Inferior parietal cortex (tissue), 1 donor: ENCODE measurements around the gene PCDHGC3.
A peak's percentile ranks its signal among the peaks of the same experiment; 100 is the strongest.
"Not testable (repeated sequence)": the region's sequence is repeated elsewhere in the genome, so short reads cannot be mapped to it uniquely, and the experiment has no call there.

Experiments
- DNase-seq: peaks from one replicate; pipeline ENCODE4 v3.0.0-alpha.2; 2016; ENCODE audit errors: extremely low spot score

The PCDHGC3 gene

DNA sequence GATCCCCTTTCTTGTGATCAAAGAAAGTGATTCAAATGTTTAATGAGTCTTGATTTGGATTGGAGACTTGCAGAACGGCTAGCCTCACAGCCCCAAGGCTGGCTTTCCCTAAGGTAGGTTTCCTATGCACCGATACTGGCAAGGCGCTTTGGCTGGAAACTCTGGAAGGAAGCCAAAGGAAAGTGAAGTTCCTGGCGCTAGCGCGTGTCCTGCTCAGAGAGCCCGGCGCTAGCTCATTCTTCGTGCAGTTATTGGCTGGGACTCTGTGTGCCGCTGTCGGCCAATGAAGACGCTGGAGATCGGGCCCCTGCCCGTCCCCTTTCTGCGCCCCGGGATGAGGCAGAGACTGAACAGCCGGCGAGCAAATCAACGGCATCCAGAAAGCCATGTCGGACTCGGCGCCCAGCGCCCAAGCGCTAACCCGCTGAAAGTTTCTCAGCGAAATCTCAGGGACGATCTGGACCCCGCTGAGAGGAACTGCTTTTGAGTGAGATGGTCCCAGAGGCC, at the start of gene PCDHGC3:
PCDHGC3 (plus strand) TSS at position 342 of the 507 bp plus-strand sequence; CDS start at position 493, 151 bp downstream.
- DNase-seq = peak; percentile 81

DNA sequence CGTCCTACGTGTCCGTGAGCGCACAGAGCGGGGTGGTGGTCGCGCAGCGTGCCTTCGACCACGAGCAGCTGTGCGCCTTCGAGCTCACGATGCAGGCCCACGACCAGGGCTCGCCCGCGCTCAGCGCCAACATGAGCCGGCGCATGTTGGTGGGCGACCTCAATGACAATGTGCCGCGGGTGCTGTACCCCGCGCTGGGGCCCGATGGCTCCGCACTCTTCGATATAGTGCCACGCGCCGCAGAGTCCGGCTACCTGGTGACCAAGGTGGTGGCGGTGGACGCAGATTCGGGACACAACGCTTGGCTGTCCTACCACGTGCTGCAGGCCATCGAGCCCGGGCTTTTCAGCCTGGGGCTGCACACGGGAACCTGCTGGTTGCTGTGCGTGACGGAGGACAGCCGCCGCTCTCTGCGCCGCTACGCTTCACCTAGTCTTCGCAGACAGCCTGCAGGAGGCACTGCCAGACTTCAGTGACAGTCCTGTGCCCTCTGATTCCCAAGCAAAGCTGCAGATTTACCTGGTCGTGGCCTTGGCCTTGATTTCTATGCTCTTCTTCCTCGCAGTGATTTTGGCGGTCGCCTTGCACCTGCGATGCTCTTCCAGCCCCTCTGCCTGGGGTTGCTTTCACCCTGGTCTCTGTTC, 47.9 kb upstream of the PCDHGC3 start:
- no peak for DNase-seq

DNA sequence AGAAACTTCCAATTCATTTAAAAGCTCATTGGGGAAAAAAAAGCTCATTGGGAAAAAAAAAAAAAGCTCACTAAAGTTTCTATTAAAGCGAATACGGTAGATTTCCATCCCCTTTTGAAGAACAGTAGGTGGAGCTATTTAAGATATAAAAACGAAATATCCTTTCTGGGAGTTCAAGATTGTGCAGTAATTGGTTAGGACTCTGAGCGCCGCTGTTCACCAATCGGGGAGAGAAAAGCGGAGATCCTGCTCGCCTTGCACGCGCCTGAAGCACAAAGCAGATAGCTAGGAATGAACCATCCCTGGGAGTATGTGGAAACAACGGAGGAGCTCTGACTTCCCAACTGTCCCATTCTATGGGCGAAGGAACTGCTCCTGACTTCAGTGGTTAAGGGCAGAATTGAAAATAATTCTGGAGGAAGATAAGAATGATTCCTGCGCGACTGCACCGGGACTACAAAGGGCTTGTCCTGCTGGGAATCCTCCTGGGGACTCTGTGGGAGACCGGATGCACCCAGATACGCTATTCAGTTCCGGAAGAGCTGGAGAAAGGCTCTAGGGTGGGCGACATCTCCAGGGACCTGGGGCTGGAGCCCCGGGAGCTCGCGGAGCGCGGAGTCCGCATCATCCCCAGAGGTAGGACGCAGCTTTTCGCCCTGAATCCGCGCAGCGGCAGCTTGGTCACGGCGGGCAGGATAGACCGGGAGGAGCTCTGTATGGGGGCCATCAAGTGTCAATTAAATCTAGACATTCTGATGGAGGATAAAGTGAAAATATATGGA, 45.2 kb upstream of the PCDHGC3 start, which contains the start of gene PCDHGA12:
PCDHGA12 (plus strand) TSS at position 176 of the 782 bp plus-strand sequence; CDS start at position 429, 253 bp downstream.
- DNase-seq = no peak

DNA sequence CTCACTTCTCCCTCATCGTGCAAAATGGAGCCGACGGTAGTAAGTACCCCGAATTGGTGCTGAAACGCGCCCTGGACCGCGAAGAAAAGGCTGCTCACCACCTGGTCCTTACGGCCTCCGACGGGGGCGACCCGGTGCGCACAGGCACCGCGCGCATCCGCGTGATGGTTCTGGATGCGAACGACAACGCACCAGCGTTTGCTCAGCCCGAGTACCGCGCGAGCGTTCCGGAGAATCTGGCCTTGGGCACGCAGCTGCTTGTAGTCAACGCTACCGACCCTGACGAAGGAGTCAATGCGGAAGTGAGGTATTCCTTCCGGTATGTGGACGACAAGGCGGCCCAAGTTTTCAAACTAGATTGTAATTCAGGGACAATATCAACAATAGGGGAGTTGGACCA, 44.5 kb upstream of the PCDHGC3 start:
- DNase-seq = no peak

DNA sequence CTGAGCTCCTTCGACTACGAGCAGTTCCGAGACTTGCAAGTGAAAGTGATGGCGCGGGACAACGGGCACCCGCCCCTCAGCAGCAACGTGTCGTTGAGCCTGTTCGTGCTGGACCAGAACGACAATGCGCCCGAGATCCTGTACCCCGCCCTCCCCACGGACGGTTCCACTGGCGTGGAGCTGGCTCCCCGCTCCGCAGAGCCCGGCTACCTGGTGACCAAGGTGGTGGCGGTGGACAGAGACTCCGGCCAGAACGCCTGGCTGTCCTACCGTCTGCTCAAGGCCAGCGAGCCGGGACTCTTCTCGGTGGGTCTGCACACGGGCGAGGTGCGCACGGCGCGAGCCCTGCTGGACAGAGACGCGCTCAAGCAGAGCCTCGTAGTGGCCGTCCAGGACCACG, 43.5 kb upstream of the PCDHGC3 start:
- DNase-seq = not testable (repeated sequence)

DNA sequence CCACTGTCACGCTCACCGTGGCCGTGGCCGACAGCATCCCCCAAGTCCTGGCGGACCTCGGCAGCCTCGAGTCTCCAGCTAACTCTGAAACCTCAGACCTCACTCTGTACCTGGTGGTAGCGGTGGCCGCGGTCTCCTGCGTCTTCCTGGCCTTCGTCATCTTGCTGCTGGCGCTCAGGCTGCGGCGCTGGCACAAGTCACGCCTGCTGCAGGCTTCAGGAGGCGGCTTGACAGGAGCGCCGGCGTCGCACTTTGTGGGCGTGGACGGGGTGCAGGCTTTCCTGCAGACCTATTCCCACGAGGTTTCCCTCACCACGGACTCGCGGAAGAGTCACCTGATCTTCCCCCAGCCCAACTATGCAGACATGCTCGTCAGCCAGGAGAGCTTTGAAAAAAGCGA, 43.0 kb upstream of the PCDHGC3 start:
- not testable (repeated sequence) for DNase-seq

DNA sequence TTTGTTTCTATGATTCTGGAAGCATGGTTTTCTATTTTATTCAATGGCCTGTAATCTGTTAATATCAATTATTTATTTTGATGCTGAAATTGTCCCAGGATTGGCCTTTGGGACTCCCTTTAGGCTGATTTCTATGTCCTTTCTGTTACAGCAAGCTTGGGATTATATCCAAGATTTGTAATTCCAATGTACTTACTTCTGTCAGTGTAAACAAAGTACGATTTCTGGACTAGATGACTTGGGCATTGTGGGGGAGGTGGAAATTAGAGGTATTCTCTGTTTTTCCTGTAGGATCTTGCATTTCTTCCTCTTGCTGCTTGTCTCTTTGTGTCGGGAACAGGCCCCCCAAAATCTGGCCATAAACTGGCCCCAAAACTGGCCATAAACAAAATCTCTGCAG, 41.8 kb upstream of the PCDHGC3 start:
- DNase-seq = no peak

DNA sequence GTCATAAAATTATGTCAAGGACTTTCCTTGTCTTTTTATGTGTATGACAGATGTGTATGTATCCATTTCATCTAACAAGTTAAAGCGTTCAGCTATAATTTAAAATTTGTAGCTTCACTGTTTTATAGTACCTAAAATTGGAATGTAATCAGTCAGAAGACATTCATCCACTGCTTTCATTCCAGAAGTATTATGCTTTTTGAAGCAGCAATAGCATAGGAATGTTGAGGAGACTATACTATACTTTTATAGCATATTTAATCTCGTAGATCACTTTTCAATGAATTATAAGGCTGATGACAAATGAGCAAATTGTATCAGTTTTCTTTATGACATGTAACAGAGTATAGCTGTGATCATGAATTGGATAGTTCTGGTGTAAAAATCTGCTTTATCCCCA, 38.5 kb upstream of the PCDHGC3 start:
- DNase-seq = no peak

DNA sequence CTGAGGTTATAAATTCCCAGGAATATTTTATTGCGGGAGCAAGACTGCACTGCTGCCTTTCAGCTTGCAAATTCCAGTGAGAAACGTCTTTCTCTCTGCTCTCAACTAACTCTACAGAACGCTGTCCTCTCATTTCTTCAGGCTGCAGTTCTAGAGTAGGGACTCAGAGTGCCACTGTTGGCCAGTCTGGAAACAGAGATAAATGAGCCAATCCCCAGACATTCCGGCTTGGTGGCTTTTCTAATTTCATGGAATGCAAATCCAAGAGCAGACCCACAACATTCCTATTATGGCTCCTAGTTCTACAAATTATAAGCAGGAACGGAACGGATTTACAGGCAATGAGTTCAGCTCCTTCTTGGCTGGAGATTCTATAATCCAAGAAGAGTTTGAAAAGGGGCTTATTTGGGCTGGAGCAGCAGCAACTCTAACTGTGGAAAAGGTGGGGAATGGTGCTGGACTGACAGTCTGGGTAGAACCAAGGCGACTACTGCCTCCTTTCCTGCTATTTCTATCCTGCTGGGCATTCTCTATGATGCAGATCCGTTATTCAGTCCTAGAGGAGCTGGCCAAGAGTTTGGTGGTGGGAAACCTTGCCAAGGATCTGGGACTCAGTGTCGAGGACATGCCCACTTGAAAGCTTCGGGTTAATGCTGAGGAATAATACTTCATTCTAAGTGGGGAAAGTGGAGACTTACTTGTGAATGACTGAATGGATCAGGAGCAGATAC, 36.2 kb upstream of the PCDHGC3 start:
- DNase-seq = no peak

DNA sequence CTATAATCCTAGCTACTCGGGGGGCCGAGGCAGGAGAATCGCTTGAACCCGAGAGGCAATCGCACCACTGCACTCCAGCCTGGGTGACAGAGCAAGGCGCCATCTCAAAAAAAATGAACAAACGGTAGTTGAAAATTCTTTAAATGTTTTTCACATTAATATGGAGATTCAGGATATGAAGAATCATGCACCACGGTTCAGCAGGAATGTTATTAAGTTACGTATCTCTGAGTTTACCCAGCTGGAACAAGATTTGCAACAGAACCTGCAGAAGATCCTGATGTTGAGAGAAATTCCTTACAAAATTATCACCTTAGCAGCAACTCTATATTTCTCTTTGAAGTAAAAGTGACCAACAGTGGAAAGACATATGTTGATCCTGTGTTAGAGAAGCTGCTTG, 35.4 kb upstream of the PCDHGC3 start:
- no peak for DNase-seq

DNA sequence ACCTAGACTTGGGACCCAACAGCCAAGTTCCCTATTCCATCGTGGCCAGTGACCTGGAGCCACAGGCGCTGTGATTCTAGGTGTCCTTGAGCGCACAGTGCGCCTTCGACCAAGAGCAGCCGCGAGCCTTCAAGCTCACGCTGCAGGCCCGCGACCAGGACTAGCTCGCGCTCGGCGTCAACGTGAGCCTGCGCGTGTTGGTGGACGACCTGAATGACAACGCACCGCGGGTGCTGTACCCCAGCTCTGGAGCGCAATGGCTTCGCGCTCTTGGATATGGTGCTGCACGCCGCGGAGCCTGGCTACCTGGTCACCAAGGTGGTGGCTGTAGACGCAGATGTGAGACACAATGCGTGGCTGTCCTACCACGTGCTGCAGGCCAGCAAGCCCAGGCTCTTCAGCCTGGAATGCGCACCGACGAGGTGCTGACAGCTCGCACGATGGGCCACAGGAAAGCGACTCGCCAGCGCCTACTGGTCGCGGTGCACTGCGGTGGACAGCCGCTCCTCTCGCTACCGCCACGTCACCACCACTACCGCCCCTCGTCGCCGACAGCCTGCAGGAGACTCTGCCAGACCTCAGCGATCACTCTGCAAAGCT, 34.1 kb upstream of the PCDHGC3 start:
- no peak for DNase-seq

DNA sequence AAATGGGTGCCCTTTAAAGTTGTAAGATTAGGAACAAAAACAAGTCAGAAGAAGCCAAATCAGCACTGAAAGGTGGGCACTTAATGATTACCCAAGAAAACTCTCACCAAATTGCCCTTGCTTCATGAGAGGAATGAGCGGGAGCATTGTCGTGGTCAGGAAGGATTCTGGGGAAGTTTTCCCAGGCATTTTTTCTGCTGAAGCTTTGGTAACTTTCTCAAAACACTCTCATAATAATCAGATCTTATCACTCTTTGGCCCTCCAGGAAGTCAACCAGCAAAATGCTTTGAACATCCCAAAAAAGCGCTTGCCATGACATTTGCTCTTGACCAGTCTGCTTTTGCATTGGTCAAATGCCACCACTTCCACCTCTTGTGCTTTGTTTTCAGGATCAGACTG, 10.4 kb upstream of the PCDHGC3 start:
- DNase-seq = no peak

DNA sequence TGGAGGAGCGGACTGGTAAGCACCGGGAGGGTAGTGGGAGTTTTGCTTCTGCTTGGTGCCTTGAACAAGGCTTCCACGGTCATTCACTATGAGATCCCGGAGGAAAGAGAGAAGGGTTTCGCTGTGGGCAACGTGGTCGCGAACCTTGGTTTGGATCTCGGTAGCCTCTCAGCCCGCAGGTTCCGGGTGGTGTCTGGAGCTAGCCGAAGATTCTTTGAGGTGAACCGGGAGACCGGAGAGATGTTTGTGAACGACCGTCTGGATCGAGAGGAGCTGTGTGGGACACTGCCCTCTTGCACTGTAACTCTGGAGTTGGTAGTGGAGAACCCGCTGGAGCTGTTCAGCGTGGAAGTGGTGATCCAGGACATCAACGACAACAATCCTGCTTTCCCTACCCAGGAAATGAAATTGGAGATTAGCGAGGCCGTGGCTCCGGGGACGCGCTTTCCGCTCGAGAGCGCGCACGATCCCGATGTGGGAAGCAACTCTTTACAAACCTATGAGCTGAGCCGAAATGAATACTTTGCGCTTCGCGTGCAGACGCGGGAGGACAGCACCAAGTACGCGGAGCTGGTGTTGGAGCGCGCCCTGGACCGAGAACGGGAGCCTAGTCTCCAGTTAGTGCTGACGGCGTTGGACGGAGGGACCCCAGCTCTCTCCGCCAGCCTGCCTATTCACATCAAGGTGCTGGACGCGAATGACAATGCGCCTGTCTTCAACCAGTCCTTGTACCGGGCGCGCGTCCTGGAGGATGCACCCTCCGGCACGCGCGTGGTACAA, 556 bp downstream of the PCDHGC3 start:
- DNase-seq = no peak

DNA sequence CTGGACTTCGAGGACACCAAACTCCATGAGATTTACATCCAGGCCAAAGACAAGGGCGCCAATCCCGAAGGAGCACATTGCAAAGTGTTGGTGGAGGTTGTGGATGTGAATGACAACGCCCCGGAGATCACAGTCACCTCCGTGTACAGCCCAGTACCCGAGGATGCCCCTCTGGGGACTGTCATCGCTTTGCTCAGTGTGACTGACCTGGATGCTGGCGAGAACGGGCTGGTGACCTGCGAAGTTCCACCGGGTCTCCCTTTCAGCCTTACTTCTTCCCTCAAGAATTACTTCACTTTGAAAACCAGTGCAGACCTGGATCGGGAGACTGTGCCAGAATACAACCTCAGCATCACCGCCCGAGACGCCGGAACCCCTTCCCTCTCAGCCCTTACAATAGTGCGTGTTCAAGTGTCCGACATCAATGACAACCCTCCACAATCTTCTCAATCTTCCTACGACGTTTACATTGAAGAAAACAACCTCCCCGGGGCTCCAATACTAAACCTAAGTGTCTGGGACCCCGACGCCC, 1.3 kb downstream of the PCDHGC3 start:
- DNase-seq = no peak

DNA sequence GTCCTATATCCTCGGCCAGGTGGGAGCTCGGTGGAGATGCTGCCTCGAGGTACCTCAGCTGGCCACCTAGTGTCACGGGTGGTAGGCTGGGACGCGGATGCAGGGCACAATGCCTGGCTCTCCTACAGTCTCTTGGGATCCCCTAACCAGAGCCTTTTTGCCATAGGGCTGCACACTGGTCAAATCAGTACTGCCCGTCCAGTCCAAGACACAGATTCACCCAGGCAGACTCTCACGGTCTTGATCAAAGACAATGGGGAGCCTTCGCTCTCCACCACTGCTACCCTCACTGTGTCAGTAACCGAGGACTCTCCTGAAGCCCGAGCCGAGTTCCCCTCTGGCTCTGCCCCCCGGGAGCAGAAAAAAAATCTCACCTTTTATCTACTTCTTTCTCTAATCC, 2.0 kb downstream of the PCDHGC3 start:
- no peak for DNase-seq

DNA sequence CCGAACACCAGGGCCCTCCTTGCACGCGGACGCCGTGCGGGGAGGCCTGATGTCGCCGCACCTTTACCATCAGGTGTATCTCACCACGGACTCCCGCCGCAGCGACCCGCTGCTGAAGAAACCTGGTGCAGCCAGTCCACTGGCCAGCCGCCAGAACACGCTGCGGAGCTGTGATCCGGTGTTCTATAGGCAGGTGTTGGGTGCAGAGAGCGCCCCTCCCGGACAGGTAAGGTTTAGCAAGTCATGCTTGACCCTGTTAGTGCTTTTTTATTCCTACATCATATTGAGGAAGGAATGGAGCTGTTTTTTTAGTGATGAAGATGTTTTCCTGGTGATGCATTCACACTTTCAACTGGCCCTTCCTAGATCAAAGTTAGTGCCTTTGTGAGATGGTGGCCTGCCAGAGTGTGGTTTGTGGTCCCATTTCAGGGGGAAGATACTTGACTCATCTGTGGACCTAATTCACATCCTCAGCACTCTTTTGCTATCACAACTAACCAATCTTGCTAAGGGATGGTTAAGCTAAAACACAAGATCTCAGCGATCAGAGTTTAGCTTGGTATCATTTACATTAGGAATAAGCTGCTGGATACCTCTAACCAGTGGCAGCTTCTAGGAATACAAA, 2.7 kb downstream of the PCDHGC3 start:
- no peak for DNase-seq

DNA sequence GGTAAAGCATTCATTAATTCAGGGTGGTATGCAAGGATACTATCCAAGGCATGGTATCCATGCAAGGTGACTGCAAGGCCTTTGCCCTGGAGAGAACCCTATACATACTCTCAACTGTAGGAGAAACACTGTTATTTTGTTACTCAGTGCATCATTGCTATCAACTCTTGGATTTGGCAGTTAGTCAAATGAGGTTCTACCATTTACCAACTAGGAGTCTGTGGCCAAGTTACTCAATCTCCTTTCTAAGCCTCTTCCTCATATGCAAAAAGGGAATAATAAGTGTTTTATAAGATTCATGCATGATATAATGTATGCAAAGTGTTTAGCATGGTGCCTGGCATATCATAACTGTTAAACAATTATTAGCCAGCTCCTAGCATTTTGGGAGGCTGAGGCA, 4.0 kb downstream of the PCDHGC3 start:
- no peak for DNase-seq

DNA sequence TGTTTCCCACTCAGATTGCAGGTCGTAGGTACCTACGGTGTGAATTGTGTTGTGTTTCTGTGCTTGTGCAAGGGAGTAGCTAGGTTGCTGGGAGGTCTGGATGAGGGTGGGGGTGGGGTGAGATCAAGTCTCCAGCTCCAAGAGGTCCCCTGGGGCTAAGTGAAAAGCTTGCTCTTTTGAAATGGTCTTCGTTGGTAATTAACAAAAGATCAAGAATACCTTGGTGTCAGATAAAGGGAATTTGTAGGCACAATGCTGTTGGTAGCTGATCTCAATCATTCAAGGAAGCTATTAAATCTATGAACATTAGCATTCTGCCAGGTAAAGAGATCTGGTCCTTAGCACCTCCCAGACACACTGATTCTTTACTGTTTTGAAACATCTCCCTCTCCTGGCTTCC, 8.1 kb downstream of the PCDHGC3 start:
- no peak for DNase-seq

DNA sequence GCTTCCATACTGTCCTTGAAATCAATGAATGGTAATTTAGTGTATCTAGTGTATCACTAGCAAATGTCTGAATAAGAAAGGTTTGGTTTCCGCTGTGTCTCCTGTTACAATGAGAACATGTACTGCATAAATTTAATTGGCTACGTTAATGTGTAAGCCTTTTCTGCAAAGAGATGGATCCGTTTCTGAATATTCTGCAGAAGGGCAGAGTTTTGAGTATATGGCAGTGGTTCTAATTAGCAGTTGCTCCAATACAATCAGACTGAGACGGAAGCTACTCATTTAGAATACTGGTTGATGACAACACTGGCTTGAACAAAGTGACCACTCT, 8.5 kb downstream of the PCDHGC3 start:
- no peak for DNase-seq

DNA sequence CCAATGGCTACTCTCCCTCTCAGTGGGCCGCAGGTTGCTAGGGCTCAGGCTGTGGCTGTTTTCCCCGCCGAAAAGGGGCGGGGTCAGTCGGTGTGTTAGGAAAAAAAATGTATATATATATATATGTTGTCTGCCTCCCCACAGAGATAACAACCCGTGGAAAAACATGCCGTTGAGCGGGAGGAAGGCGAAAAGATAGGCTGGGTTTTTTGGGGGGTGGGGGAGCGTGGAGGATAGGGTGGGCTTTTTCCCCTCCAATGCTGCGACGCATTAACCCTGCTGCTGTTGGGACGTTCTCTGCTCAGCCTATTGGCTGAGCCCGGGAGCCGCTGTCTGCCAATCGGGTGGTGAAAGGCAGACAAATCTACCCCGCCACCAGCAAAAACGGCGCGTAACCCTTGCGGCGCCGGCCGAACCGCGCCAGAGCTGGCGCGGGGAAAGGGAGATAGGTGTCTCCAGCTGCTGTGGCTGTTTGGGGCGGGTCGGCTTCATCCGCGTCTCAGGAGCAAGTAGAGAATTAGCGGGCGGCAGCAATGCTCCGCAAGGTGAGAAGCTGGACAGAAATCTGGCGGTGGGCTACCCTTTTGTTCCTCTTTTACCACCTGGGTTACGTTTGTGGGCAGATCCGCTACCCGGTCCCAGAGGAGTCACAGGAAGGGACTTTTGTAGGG, 9.0 kb downstream of the PCDHGC3 start, which contains the start of gene PCDHGC4:
PCDHGC4 (plus strand) TSS at position 390 of the 671 bp plus-strand sequence; CDS start at position 534, 144 bp downstream.
- DNase-seq = no peak
